HG02798 (cell line): ENCODE measurements around the gene COL27A1.

Experiments used
- ATAC-seq: cut with Tn5 transposase; IDR thresholded peaks from one replicate; pipeline ENCODE4 v1.9.1; 2021; ENCODE audit warnings: mild to moderate bottlenecking; ENCODE audit not compliant: unreplicated experiment, poor library complexity

Gene COL27A1

GRCh38 chr9:114165407-114166102 is 10.2 kb downstream of the COL27A1 start:
- no peak for ATAC-seq

GRCh38 chr9:114166103-114166470 is 10.8 kb downstream of the COL27A1 start:
- no peak for ATAC-seq

GRCh38 chr9:114166614-114167572 is 11.6 kb downstream of the COL27A1 start:
- no peak for ATAC-seq

- no peak for ATAC-seq
Observed at GRCh38 chr9:114167591-114168091, 12.3 kb downstream of the COL27A1 start.

GRCh38 chr9:114168281-114169028 is 13.1 kb downstream of the COL27A1 start:
- no peak for ATAC-seq

GRCh38 chr9:114169029-114169951 is 14.0 kb downstream of the COL27A1 start:
- no peak for ATAC-seq

GRCh38 chr9:114169952-114170770 is 14.8 kb downstream of the COL27A1 start:
- no peak for ATAC-seq

GRCh38 chr9:114170771-114171461 is 15.6 kb downstream of the COL27A1 start:
- no peak for ATAC-seq

- no peak for ATAC-seq
Observed at GRCh38 chr9:114171500-114171899, 16.2 kb downstream of the COL27A1 start.

- ATAC-seq: no peak
Observed at GRCh38 chr9:114172981-114173833, 17.9 kb downstream of the COL27A1 start.

- ATAC-seq: no peak
Observed at GRCh38 chr9:114174557-114174875, 19.2 kb downstream of the COL27A1 start.

GRCh38 chr9:114174876-114175771 is 19.8 kb downstream of the COL27A1 start:
- no peak for ATAC-seq

GRCh38 chr9:114176624-114177291 is 21.4 kb downstream of the COL27A1 start:
- no peak for ATAC-seq

- no peak for ATAC-seq
Observed at GRCh38 chr9:114177423-114178064, 22.2 kb downstream of the COL27A1 start.

GRCh38 chr9:114178076-114178475 is 22.7 kb downstream of the COL27A1 start:
- ATAC-seq: no peak
